T-helper 2 cell (primary cell): Measurements from ENCODE around the gene MBNL3.
"Not testable (repeated sequence)": the region's sequence is repeated elsewhere in the genome, so short reads cannot be mapped to it uniquely, and the experiment has no call there.

Source experiments
- DNase-seq, 5 experiments: peaks; one replicate each; pipeline versions ENCODE4 v3.0.0 to v3.0.0-alpha.2; 2012 to 2022

MBNL3 gene

DNA sequence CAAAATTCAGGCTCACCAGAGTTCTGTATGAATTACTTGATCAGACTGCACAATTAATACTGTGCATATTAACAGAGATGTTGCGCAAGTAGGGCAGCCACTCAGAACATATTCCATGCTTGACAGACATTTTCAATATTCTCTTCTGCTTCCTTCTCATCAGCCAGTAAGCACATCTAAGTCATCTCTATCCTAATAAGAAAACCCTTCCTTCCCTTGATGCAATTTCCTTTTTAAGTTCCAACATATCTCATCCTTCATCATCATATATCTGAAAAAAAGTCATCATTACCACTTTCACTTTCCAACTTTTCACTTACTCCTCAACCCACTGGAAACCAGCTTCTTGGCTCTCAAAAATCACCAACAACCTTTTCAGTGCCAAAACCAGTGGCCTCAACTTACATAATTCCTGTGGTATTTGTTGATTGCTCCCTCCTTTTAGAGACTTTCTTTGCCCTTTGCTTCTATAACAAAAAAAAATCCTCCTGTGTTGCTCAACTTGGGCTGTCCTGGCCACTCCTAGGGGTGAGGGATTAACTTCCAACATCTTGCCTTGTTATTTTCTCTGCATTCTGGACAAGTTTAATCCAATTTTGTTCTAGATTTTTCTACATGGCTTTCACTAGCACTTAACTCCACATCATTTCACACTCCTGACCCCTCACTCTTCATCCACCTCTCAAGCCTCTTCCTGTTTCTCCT is 14.1 kb downstream of the MBNL3 start:
- no peak for DNase-seq

DNA sequence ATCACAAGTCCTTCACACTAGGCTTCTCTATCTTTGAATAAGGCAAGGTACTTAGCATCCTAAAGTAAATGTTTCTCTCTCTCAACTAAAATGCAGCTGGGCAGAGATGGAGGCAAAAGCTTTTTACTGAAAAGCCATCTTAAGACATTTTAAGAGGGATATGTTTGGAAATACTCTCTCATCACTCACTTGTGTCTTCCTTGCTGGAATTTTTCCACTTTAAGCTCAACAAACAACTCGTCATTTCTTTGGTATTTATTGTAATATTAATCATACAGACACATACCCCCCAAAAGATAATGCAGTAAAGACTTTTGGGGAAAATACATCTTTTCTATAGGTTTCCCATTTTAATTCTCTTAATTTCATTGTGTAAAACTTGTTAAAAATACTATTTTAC is 16.4 kb downstream of the MBNL3 start:
- DNase-seq, result no peak

DNA sequence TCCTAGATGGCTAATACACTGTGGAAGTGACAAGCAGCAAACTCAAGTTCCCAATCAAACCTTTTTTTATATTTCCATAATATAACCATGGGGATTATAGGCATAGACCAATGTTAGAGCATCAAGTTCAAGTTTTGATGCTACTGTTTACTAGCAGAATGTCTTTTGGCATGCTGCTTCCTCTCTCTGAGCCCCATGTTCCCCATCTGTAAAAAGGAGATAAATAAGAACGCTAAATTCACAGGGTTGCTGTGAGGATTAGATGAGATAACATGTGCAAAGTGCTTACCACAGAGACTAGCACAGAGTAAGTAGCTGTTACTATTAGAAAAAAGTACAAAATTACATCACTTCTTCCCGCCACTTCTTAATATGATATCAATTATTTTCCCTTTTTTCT is 18.0 kb downstream of the MBNL3 start:
- DNase-seq, result no peak

DNA sequence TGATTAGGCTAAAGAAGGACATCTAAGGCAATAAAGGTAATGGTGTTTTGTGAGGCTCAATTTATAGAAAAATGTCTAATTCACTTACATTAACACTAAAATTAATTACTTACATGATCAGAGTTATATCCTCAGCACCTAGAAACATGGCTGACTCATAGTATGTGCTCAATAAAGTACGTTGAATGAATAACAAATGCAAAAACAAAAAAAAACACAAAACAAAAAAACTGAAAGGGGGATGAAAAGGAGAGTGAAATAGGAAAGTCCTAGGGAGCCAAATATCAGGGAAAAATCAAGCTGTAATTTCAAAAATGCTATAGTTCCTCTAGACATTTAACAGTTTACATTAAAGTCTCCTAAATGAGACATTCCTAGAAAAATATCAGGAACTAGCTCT is 18.7 kb downstream of the MBNL3 start:
- DNase-seq, result no peak

DNA sequence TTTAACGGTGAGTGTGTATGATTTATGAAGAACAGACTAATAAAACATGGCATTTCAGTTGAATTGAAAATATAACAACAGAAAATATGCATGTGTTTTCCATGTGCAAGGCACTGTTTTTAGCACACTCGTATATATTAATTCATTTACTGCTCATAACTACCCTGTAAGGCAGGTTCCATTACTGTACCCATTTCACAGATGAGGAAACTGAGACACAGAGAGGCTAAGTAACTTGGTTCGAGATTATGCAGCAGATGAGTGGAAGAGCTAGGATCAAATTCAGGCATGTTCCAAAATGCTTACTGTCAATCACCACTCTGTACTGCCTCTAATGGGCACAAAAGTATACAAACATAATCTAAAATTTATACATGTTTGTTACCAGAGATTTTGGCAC is 20.4 kb downstream of the MBNL3 start:
- no peak for DNase-seq

DNA sequence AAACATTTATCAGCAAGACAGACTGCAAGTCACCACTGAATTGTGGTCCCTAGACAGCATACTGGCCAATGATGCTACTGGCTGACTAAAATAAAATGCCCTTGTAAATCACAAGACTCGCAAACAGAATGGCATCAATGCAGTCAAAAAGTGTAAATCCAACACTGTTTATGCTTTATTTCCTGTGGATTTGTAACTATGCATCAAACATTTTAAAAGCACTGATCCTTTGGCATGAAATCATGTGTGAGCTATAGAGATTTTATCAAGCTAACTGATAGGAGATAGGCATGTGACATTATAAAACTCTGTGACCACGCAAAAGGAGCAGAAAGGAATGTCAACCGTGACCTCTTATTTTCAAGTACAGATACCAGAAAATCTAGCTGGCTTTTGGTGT is 20.8 kb downstream of the MBNL3 start:
- DNase-seq, result no peak

DNA sequence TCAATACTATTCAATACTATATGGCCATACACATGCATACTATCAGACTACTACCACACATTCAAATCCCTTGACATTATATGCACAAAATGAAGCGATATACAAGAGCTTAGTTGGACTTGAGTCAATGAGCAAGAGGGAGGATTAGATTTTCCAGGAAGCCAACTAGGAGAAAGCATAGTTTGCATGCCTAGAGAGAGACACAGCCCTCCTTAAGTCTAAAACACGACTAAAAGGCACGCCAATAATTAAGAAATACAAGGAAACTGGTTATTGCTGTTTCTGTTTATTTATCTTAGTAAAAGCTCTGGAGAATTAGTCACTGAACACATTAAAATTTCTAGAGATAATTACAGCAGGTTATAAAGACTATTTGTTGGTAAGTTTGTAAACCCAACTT is 21.8 kb downstream of the MBNL3 start:
- DNase-seq, result no peak

DNA sequence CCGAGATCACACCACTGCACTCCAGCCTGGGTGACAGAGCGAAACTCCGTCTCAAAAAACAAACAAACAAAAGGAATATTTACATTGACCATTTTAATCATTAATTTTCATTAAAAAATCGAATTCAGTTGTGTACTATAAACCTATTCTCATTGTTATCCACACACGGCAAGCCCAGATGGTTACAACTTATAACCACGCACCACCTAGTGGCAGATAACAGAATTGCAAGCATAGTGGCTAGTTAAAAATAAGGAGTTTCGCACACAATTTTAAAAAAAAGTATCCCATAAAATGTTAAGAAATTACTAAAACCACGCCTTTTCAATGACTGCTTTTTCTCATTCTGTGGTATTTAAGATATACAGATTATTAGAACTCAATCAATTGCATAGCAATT is 25.4 kb downstream of the MBNL3 start:
- DNase-seq, result peak in 2 of 5 experiments; percentile 2 to 10

DNA sequence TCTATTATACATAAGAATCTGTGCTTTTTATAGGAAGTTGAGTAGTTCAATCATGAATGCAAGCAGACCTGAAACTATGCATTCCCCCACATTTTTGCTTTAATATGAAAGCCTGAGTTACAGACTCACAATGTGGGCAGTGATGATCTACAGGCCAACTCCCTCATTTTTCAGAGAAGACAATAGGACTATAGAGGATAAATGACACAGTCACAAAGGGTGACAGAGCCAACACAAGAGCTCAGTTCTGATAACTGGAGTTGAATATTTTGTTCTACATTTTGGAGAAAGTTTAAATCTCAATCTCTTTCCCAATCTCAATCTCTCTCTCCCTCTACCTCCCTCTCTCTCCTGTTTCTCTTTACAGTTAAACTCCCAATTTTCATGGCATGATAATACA is 27.0 kb downstream of the MBNL3 start:
- DNase-seq, result no peak

DNA sequence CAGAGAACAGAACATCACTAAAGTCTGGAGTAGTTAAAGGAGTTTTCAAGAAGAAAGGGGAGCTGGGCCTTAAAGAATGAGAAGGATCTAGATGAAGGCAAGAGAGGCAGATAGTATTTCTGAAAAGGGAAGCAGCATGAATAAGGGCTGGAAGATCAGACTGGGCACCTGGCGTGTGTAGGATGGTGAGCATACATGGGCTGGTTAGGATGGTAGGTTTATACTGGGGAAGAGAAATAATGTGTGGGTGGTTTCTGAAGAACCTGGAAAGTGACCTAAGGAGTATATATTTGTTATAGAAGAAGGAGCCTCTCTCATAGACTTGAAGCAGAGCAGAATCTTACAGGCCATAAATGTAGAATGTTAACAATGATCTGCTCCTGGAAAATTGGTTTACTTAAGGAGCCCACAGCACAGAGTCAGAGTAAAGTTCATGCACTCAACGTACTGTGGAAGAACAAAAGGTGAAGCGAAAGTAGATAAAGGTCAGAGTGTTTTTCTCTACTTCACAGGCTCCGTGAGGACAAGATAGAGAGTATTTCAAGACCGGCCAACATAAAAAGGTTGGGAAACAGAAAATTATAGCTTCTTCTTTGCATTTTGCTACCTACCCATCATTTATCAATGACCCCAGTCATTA is 35.8 kb downstream of the MBNL3 start:
- DNase-seq, result no peak

DNA sequence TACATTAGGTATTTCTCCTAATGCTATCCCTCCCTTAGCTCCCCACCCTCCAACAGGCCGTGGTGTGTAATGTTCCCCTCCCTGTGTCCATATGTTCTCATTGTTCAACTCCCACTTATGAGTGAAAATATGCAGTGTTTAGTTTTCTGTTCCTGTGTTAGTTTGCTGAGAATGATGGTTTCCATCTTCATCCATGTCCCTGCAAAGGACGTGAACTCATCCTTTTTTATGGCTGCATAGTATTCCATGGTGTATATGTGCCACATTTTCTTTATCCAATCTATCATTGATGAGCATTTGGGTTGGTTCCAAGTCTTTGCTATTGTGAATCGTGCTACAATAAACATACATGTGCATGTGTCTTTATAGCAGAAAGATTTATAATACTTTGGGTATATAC is 42.9 kb downstream of the MBNL3 start:
- DNase-seq, result not testable (repeated sequence)

DNA sequence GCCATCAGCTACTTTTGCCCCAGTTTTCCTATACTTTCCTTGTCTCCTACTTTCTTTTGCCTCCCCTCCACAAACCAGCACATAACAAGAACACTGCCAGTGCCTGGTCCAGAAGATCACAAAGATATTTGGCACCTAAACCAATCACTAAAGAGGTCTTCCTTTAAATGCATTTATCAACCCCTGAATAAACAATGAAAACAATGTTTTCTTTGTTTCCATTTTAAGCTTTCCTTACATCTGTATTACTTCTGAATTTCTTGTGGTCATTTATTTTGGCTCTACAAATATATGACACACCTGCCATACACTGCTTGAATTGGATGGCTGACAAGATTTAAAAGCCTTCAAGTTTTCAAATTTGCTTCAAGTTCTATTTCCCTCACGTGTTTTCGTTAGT is 43.9 kb downstream of the MBNL3 start:
- no peak for DNase-seq

DNA sequence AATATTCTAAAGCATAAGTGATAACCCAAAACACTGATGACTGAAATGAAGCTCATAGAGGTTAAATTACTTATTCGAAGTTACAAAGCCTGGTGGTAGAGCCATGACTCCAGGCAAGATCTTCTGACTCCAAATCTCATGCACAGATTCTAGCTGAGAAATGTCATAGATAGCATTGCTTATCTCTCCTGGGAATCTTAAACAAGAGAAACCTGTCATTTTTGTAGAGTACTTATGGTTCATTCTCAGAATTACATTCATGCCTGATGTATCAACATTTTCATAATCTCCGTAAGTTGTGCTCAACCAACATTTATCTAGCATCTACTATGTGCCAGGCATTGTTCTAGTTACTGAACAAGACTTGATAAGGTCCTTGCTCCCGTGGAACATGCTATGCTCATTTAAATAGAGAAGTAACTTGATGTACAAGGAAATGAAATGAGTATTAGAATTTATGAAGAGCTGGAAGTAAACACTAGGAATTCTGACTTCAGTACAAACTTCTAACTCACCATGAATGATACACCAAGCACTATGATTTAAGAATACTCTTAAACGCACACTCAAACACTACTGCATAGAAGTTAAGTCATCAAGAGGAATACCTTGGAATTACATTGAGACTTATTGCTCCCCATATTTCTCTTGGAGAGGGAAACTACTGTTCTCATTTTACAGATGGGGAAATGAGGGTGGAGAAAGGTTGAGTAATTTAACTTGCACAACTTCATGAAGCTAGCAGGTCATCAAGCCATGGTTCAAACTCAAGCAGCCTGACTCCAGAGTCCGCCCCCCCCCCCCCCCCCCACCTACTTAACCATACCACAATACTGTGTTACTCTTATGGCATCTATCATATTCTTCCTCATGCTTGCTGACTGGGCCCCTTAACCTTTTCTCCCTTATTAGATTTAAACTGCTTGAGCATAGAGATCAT is 45.4 kb downstream of the MBNL3 start:
- peak in 1 of 5 experiments; percentile 53 for DNase-seq

DNA sequence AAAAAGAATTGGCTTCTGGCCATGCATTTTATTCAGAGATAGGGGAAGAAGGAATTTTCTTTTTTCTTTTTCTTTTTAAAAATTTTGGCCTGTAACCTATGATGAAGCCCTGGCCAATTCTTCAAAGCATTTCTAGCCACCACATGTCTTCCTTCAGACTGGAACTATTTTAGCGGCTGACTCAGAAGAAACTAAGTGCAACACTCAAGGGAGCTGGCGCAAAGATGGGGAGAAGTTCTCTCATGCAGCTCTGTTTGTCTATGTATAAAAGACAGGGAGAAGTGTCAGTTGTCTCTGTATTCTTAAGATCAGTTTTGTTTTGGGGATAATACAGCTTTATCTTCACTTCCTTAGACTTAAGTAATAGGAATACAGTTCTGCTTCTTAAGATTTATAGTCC is 46.1 kb downstream of the MBNL3 start:
- no peak for DNase-seq

DNA sequence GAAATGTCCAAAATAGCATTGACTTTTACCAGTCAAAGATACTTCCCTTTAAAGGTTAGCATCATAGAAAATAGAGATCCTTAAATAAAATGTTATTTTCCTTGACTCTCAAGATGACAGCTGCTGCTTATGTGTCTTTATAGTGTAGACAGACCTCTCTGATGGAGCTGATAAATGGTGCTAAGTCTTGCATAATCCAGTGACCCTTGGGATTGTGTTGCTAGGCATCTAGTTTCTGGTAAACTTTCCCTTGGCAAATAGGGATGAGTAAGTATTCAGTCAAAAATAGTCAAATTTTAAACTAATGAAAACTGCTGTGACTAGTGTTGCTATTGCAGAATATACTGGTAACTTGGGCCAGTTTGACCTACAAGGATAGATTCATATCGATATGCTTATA is 53.6 kb downstream of the MBNL3 start:
- no peak for DNase-seq

DNA sequence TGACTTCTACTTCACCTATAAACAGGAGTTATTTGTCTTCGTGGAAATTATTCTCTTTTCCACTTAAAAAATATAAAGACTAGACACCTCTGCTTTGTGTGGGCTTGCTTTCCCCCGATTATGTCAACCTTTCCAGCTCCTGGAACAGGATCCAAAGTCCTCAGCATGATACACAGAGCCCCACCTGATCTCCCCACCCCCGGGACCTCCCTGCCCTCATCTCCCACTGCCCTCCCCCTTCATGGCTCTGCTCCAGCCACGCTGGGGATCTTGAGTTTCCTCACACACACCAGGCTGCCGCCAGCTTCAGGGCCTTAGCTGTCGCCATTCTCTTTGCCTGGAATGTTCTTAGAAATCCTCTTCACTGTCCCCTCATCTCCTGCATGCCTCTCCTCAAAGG is 55.3 kb downstream of the MBNL3 start:
- DNase-seq, result no peak

DNA sequence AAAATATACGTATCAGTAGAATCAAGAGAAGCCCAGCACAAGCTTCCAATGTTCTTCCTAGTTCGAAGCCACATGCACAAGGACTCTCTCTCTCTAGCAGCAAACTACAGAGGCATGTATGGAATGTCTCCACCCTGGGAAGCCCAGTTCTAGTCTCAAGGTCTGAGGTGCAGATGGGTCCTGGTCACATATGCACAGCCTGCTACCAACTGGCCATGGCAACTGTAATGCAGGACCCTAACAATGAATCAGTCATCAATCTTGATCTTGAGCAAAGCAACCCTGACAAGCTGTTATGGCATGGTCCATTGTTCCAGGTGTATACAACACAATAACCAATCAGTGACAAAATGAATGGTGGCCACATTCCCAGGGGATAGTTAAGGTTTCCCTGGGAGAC is 55.8 kb downstream of the MBNL3 start:
- no peak for DNase-seq

DNA sequence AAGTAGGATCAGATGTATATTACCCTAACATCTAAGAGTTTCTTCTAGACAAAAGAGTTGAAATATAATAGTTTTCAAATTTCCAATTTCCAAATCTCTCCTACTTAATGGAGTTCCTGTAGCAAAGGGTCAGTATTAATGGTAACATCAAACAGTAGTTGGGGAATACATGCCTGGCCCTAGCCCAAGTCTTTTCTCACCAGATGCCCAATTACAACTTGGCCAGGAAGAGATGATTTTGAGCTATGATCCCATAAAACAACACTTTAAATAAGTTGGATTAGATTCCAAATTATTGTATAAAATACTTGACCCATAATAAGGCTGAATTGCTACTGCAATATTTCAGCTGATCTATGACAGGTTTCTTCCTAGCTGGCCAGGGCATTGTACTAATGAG is 59.9 kb downstream of the MBNL3 start:
- no peak for DNase-seq

DNA sequence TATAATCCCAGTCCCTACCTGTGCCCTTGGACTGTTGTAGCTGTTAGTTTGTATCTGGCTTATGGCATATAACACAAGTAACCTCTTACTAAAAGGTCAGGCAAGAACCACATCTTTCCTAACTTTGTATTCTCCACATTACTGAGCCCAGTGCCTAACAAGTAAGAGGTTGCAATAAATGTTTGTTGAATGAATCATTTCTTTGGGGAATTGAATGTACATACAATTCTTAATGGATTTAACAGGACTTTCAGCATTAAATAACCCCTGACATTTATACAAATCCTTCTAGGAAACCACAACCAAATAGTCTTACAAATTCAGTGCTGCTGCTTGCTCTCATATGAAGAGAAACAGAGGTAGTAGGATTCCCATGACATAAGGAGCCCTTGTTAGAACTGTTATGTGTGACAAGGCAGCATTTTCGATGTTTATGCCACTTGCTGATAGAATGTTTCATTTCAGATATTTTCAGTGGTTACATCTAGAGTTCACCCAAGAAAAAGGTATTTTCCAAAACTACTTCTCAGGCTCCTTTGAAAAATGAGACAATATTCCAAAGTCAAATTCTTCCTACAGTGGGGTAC is 62.0 kb downstream of the MBNL3 start:
- DNase-seq, result no peak

DNA sequence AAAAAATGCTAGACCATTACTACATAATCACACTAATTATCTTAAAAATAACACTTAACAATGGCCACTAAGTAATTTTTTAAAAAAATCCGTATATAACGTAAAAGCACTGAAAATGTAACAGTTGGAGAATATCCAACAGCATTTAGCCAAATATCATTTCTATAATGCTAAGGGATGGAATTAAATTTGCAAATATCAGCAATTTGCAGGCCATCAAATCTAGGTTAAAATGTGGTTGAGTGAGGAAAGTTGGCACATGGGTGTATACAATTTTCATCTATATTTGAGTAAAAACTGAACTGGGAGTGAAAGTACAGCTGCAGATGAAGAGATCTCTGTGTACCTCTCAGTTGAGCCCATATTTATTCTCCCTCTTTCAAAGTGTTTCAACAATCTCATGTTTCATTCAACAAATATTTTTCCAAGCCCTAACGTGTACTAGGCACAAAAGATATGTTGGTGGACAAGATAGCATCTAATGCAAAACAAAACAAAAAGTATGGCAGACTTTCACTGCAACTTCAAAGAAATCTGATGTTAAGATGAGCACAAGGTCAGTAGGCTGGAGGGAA is 63.0 kb downstream of the MBNL3 start:
- DNase-seq, result no peak

DNA sequence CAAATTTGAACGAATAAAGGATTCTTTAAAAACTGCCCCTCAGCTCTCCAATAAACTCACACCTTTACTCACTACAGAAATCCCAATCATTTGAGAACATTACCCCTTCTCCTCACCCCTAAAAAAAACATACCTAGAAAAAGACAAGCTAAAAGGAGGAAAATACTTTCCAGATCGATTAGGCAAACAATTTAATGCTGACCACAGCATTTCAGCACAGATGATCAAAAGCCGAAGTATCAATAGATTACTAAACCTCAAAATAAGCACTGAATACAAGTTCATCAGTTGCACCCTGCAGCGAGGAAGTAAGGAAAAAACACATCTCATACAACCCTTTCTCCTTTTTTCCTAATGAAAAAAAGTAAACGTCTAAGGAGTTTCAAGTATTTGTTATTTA is 65.5 kb downstream of the MBNL3 start:
- no peak for DNase-seq

DNA sequence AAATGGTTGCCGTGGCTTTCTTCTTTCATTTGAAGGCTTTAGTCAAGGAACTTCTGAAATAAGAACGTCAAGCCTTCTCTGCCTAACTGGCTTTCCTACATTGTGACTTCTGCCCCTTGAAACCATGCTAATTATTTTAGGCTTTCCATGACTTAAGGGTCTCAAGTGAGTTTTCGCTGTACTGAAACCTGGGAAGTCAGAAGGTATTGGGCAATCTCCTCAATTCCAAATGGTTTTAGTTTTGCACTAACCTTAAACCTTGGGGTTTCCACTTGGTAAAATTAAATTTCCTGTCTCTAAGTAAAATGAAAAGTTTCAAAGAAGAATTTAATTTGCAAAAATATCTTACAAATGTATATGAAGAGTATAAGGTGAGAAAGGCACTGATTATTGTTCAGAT is 73.8 kb downstream of the MBNL3 start:
- DNase-seq, result no peak

DNA sequence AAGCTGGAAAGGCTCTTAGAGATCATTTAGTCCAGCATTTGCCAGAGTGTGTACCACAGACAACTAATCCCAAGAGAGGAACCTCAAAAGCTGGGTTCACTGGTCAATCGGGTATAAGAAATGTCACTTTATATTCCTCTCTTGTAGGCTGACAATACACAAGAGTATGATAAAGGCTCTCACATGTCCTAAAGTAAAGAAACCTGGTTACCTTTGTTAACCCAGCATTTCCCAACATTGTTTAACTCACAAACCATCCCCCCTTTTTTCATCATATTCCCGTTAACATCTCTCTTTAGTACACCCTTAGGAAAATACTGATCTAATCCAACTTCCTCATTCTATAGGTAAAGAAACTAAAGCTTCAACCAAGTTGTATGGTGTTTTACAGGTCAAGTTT is 74.4 kb downstream of the MBNL3 start:
- no peak for DNase-seq
